Activated naive CD4-positive, alpha-beta T cell treated with anti-CD3 and anti-CD28 coated beads, Interleukin-2, amount 10 ng/mL, durations not matched to agents 5 hours and 36 hours (primary cell): ENCODE data around the gene IL1RAPL1. TPM values are rescaled to one million over a fixed set of nuclear protein-coding genes. Genes with fewer than 3 reads are reported as not detected.

Source experiments
- microRNA-seq: library from miRNA; unstranded; fragments of <30 nt; microRNA quantifications from one replicate; pipeline ENCODE4 v1.2.0, GENCODE V29; 2022; ENCODE audit warnings: borderline microRNAs expressed, borderline replicate concordance
- total RNA-seq, 2 experiments: library from RNA; stranded (reverse); gene quantifications; one replicate each; pipeline ENCODE4 v1.2.3, GENCODE V29; 2021

Gene IL1RAPL1
- not detected for total RNA-seq

DNA sequence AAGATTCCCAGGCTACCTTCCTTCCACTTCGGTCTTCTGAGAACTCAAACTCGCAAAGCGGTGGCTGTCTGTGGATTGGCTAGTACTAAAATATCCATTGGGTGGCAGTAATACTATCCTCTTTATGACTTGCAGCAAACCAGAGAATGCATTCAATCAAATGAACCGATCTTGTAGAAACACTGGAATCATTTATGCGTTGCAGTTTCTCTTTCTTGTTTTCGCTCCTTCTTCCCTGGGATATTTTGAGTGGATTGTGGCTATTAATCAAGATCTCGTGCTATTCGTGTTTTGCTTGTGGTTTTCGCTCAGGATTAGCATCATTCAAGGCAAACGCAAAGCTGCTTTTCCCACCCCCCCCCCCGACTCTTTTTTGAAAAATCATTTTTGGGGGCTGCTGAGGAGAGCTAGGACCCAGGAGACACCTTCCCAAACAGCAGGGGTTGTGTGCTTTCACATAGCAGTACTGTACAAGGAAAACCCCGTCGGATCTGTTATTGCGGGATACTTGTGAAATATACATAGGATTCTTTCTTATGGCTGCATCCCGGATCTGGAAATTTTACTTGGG lies at the start of gene IL1RAPL1:
Gene IL1RAPL1, plus strand, starts transcription at position 466 of the 571 bp plus-strand sequence.

Small RNA genes lying within 50 kb of the gene (microRNA-seq; reads per million reads assigned to microRNA genes)
- not detected for gene MIR4666B
